HG02588 (cell line): ENCODE measurements around the gene HAND2.

Experiments used
- ATAC-seq: cut with Tn5 transposase; IDR thresholded peaks from one replicate; pipeline ENCODE4 v1.9.1; 2021; ENCODE audit warnings: mild to moderate bottlenecking, moderate library complexity; ENCODE audit not compliant: unreplicated experiment

Gene HAND2

GRCh38 chr4:173503330-173504180, 26.5 kb downstream of the HAND2 start:
- ATAC-seq = no peak

GRCh38 chr4:173502282-173502681, 27.7 kb downstream of the HAND2 start:
- no peak for ATAC-seq

DNA sequence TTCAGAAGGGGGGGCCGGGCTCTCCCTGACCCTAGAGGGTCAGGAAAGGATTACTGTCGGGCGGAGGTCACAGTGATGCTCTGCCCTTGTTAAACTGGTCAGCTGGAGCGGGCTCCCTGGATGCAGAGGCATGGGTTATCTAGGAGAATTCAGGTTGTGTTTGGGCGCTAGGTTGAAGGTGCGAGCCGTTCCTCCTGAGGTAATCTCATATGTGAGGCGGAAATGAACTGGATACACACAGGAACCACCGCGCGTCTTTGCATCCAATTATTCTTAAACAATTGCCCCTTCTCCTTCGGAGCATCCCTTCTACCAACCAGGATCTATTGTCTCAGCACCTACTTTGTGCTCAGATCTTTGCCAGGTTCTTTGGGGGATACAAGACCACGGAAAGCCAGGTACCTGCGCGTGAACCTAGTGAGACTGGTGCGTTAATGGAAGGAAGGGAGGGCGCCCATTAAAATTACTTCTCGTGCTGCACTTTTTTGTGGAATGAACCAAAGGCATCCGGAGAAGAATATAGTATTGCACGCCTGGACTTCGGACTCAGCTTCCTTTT, 28.4 kb downstream of the HAND2 start:
- no peak for ATAC-seq

DNA sequence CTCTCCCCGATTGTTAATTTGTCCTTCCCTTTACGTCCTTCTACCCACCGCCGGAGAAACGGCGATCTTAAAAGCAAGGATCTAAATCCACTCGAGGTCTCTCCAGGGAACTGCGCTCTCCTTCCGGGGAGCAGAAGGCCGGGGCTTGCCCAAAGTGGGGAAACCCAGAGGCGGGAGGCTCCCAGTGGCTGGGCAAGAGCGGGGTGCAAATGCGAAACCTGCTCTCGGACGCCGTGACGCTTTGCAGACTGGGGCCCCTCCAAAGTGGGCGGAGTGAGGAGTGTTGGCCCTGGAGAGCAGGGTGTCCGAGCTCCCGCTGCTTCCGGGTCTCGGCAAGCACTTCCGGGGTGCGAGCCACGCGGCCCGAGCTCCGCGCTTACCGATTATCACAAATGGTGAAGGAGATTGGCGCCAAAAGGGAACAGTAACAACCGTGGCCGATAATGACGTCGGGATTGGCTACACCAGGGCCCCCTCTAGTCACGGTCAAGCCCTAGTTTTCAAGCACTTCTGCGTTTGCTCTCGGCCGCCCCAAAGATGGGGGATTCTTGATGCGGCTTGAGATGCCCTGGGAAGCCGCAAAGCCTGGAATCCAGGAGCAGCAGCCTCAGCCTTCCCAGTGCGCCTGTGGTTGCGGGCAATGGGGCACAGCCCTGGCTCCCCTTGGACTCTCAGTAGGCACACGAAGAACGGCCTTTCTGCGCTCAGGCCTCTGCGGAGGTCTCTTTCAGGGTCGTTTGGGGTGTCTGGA, 29.0 kb downstream of the HAND2 start:
- ATAC-seq = no peak

GRCh38 chr4:173499658-173500535, 30.1 kb downstream of the HAND2 start:
- ATAC-seq = no peak

GRCh38 chr4:173498771-173499170, 31.3 kb downstream of the HAND2 start:
- ATAC-seq = no peak

DNA sequence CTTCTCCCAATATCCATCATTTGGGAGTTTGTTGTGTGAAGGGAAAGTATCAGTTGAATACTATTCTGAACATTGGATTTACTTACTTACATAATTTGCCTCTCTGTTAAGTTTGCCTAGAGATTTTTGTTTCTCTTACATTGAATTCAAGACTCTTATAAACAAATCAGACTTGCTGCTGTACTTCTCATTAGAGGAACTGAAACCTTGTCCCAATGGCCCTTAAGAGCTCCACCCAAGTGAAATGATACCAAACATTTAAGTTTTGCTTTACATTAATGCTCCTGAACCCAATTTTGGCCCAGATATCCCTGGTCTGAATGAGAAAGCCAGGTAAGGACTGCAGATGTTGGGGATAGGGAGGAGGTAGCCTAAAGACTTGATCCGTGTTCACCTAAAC, 32.0 kb downstream of the HAND2 start:
- peak; percentile 44 for ATAC-seq

DNA sequence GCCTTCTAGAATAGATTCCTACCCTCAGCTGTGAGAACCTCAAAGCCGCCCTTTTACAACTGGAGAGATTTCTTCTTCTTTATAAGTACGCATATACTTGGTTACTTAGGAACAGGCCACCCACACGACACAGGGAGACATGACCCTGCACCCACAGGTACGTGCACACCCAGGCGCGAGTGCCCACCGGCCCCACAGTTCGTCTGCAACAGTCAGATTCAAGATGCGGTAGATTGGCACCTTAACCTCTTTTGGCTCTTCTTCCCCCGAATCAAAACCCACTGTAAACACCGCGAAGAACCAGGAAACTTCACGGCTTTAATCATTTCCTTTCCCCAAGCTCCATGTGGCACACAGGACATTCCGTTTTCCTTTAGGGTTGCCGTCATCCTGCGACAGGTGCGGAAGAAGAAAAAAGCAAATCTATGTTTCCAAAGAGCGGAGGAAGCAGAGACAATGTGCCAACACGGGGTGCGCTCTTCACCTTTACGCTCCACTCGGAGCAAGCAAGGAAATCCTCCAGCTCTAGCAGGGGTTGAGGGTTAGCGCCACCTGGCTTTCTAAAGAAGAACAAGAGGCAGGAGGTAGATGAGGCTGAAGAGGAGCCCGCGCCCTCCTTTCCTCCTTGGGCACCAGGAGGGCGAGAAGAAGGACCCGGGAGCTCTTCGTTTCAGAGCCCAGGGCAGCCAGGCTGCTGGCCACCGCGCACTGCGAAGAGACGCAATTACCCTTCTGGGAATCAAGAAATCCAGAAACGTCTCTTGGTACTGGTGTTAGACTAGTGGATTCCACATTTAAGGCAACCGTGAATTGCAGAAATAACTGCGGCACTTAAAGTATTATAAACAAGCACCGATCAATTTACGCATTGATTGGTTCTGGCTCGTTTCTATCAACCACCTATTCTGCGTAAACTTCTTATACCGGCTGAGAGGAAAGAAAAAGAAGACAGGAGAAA, 35.7 kb downstream of the HAND2 start:
- peak; percentile 97 for ATAC-seq

GRCh38 chr4:173493041-173493440, 37.0 kb downstream of the HAND2 start:
- ATAC-seq = no peak

DNA sequence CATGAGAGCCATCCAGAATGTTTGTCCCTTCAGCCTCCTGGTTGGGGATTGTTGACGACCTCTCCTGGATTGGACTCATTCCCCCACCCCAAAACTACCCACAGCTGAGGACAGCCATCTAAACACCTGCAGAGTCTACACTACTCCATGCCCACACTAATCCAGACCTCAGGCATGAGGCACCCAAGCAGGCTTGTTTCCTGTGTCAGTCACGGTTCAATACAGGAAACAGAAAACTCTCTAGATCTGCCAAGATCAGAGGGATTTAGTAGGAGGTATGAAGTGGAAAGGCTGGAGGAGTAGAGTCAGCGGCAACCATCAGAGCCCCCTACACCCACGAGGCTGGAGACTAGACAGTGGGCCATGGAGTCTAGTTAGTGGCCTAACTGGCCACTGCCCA, 37.7 kb downstream of the HAND2 start:
- ATAC-seq = no peak

DNA sequence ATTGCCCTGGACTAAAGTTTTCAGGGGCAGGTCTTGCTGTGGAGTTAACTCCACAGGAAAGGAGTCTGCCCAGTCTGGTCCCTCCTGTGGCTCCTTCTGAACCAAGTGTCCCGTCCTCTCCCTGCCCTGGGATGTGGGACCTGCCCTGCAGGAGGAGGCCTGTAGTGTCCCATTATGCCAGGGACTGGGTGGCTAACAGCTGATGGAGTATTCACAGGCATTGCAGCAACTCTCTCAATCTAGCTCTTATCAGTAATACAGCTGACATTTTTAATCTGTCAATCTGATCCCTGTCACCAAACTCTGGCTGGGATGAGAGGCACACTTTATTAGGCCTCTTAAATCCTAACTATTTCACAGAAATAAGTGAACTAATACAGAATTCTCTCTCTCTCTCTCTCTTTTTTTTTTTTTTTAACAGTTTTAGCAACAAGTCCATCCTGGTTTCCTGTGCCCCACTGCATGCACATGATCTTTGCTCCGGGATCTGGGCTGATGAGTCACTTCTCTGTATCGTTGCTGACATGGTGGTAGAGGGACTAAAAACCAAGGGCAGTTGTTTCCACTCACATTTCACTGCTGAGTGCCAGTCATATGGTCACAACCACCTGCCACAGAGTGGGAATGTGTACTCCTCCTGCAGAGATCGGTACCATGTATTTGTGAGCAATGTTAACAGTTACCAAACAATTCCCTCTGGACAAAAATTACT, 39.1 kb downstream of the HAND2 start:
- no peak for ATAC-seq

DNA sequence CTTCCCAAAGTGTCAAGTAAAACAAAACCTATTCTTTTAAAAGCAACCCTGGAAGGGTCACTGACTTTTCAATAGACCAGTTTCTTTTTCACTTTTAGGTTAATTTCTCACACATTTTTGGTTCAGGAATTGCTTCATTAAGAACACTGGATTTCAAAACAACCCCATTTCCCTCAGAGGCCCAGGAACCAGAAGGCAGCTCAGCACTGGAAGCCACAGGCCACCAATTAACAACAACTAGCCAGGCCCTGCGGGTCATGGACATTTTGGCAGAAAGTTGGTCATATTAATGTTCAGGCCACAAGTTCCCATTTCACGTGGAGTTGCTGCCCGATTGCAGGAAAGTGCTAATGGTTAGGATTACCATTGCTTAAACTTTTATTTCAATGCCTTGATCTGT, 39.8 kb downstream of the HAND2 start:
- ATAC-seq = no peak

- ATAC-seq = no peak
Observed at GRCh38 chr4:173489514-173489913, 40.5 kb downstream of the HAND2 start.

- no peak for ATAC-seq
Observed at GRCh38 chr4:173488656-173489055, 41.4 kb downstream of the HAND2 start.

GRCh38 chr4:173488074-173488473, 42.0 kb downstream of the HAND2 start:
- no peak for ATAC-seq

- ATAC-seq = no peak
Observed at GRCh38 chr4:173486714-173487392, 43.2 kb downstream of the HAND2 start.

GRCh38 chr4:173485164-173485563, 44.9 kb downstream of the HAND2 start:
- no peak for ATAC-seq

DNA sequence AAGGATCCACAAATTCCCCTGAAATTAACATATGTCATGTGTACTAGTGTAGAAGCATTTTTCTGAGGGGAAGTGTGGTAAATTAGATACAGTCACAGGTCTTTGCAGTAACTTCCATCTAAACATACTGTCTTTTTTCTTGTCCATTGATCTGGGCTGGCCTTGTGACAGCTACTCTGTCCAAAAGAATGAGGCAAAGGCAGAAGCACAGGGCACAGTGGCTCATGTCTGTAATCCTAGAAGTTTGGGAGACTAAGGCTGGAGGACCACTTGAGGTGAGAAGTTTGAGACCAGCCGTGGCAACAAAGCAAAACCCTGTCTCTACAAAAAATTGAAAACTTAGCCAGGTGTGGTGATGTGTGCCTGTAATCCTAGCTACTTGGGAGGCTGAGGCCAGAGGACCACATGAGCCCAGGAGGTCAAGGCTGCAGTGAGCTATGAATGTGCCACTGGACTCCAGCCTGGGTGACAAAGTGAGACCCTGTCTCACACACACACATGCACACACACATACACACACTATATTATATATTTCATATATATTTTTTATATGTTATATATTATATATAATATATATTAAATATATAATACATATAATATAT, 47.6 kb downstream of the HAND2 start:
- ATAC-seq = no peak
